GM23338 (cell line): ENCODE data around the gene CD46.
"Not testable (repeated sequence)": the region's sequence is repeated elsewhere in the genome, so short reads cannot be mapped to it uniquely, and the experiment has no call there.

ENCODE experiments used
- TF ChIP-seq, protein P1 (sequence below), 2 experiments: fragments of 200-600 bp in 1 of 2; sonication (generic) in 1 of 2; conservative IDR thresholded peaks; 2 replicates each; pipeline versions ENCODE4 v1.5.1 to v1.6.1; 2016 to 2017; ENCODE audit warnings: antibody characterized with exemption in 2 of 2, low read depth in 2 of 2, mild to moderate bottlenecking in 2 of 2, moderate library complexity in 1 of 2
- TF ChIP-seq, protein P2 (sequence below): IDR thresholded peaks from 2 replicates; pipeline ENCODE4 v1.6.1; 2016; ENCODE audit warnings: antibody characterized with exemption

DNA sequence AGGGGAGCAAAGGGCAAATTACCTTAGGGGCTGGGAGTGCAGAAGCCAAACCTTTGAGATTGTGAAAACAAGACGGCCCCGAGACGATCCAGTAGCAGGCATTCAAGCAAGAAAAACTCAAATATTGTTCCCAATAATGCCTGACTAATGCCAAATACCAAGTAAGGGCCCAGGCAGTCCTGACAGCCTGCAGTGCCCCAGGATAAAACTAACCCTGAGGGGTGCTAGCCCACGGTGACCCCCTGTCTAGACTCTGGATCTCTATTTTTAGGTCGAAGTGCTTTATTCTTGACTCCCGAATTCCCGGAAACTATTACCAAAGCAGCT, 428 bp upstream of the CD46 start:
- TF ChIP-seq, protein P1, sequence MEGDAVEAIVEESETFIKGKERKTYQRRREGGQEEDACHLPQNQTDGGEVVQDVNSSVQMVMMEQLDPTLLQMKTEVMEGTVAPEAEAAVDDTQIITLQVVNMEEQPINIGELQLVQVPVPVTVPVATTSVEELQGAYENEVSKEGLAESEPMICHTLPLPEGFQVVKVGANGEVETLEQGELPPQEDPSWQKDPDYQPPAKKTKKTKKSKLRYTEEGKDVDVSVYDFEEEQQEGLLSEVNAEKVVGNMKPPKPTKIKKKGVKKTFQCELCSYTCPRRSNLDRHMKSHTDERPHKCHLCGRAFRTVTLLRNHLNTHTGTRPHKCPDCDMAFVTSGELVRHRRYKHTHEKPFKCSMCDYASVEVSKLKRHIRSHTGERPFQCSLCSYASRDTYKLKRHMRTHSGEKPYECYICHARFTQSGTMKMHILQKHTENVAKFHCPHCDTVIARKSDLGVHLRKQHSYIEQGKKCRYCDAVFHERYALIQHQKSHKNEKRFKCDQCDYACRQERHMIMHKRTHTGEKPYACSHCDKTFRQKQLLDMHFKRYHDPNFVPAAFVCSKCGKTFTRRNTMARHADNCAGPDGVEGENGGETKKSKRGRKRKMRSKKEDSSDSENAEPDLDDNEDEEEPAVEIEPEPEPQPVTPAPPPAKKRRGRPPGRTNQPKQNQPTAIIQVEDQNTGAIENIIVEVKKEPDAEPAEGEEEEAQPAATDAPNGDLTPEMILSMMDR (conservative IDR thresholded peaks at IDR 0.05; ENCODE audit: low read depth in 2 of 2) = not testable (repeated sequence)
- TF ChIP-seq, protein P2, sequence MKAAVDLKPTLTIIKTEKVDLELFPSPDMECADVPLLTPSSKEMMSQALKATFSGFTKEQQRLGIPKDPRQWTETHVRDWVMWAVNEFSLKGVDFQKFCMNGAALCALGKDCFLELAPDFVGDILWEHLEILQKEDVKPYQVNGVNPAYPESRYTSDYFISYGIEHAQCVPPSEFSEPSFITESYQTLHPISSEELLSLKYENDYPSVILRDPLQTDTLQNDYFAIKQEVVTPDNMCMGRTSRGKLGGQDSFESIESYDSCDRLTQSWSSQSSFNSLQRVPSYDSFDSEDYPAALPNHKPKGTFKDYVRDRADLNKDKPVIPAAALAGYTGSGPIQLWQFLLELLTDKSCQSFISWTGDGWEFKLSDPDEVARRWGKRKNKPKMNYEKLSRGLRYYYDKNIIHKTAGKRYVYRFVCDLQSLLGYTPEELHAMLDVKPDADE = not testable (repeated sequence)
